H1 (cell line): ENCODE results near the gene BSX.

ENCODE experiments used
- CBX8 ChIP-seq: fragments of 300-800, 300-1000 bp; sonication (generic); IDR thresholded peaks from 2 replicates; pipeline ENCODE4 v1.7.1; 2016; ENCODE audit warnings: low read depth, low read length, borderline replicate concordance
- CEBPB ChIP-seq: IDR thresholded peaks from 2 replicates; pipeline ENCODE4 v1.6.1; 2012; ENCODE audit warnings: low read depth, low read length
- CREB1 ChIP-seq: IDR thresholded peaks from 2 replicates; pipeline ENCODE4 v1.6.1; 2012; ENCODE audit warnings: inconsistent platforms
- EZH2 ChIP-seq: fragments of 200-600 bp; sonication (generic); IDR thresholded peaks from 2 replicates; pipeline ENCODE4 v1.7.1; 2012; ENCODE audit warnings: low read depth, mild to moderate bottlenecking, moderate library complexity, low read length, inconsistent platforms; ENCODE audit not compliant: severe bottlenecking
- GABPA ChIP-seq: IDR thresholded peaks from 2 replicates; pipeline ENCODE4 v1.6.1; 2011; ENCODE audit warnings: mild to moderate bottlenecking, low read length, moderate library complexity, borderline replicate concordance; ENCODE audit not compliant: insufficient read depth
- PHF8 ChIP-seq: fragments of 200-600 bp; sonication (generic); conservative IDR thresholded peaks from 2 replicates; pipeline ENCODE4 v1.7.1; 2012; ENCODE audit warnings: low read depth, mild to moderate bottlenecking, inconsistent platforms, low read length, moderate library complexity
- POLR2A ChIP-seq, 2 experiments: IDR thresholded peaks; 1 replicate in 1 of 2; 2 replicates in 1 of 2; pipeline ENCODE4 v1.6.1; 2011; ENCODE audit warnings: low read depth in 2 of 2, low read length in 2 of 2, mild to moderate bottlenecking in 2 of 2; ENCODE audit errors: control extremely low read depth in 1 of 2
- POLR2AphosphoS5 ChIP-seq: IDR thresholded peaks from 2 replicates; pipeline ENCODE4 v1.6.1; 2011; ENCODE audit warnings: low read depth, low read length
- RAD21 ChIP-seq, 2 experiments: IDR thresholded peaks in 1 of 2; conservative IDR thresholded peaks in 1 of 2; 2 replicates each; pipeline ENCODE4 v1.6.1; 2011; ENCODE audit warnings: low read depth in 2 of 2, low read length in 2 of 2, improper control_type of control experiment in 1 of 2, inconsistent platforms in 1 of 2, mild to moderate bottlenecking in 1 of 2, moderate library complexity in 1 of 2
- TAF1 ChIP-seq: IDR thresholded peaks from 2 replicates; pipeline ENCODE4 v1.6.1; 2011; ENCODE audit warnings: mild to moderate bottlenecking, low read depth, low read length
- TF ChIP-seq, protein P1 (sequence below), 3 experiments: IDR thresholded peaks; 1 replicate in 2 of 3; 2 replicates in 1 of 3; pipeline versions ENCODE4 v1.5.1 to v1.6.1; 2011; ENCODE audit warnings: low read length in 3 of 3, mild to moderate bottlenecking in 3 of 3, inconsistent platforms in 2 of 3, low read depth in 1 of 3, moderate library complexity in 1 of 3; ENCODE audit not compliant: insufficient read depth in 1 of 3; ENCODE audit errors: control extremely low read depth in 1 of 3
- TF ChIP-seq, protein P2 (sequence below): IDR thresholded peaks from 2 replicates; pipeline ENCODE4 v1.6.1; 2011; ENCODE audit warnings: low read length, improper control_type of control experiment
- TF ChIP-seq, protein P3 (sequence below): IDR thresholded peaks from 2 replicates; pipeline ENCODE4 v1.6.1; 2012; ENCODE audit warnings: inconsistent platforms

GRCh38 chr11:122933416-122933815, 48.2 kb downstream of the BSX start:
- TF ChIP-seq CBX8 (no peak), TAF1 (no peak), GABPA (no peak), CEBPB (no peak), EZH2 (no peak), POLR2A (IDR thresholded peaks at IDR 0.05; ENCODE audit: control extremely low read depth in 1 of 2, low read depth in 2 of 2, low read length in 2 of 2) (no peak), POLR2AphosphoS5 (no peak), CREB1 (no peak), PHF8 (no peak), RAD21 (IDR thresholded peaks at IDR 0.05 in 1 of 2, conservative IDR thresholded peaks at IDR 0.05 in 1 of 2; ENCODE audit: low read depth in 2 of 2, low read length in 2 of 2) (no peak)
- TF ChIP-seq, protein P1, sequence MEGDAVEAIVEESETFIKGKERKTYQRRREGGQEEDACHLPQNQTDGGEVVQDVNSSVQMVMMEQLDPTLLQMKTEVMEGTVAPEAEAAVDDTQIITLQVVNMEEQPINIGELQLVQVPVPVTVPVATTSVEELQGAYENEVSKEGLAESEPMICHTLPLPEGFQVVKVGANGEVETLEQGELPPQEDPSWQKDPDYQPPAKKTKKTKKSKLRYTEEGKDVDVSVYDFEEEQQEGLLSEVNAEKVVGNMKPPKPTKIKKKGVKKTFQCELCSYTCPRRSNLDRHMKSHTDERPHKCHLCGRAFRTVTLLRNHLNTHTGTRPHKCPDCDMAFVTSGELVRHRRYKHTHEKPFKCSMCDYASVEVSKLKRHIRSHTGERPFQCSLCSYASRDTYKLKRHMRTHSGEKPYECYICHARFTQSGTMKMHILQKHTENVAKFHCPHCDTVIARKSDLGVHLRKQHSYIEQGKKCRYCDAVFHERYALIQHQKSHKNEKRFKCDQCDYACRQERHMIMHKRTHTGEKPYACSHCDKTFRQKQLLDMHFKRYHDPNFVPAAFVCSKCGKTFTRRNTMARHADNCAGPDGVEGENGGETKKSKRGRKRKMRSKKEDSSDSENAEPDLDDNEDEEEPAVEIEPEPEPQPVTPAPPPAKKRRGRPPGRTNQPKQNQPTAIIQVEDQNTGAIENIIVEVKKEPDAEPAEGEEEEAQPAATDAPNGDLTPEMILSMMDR (IDR thresholded peaks at IDR 0.05; ENCODE audit: control extremely low read depth in 1 of 3, insufficient read depth in 1 of 3, low read depth in 1 of 3, low read length in 3 of 3) = no peak
- TF ChIP-seq, protein P2, sequence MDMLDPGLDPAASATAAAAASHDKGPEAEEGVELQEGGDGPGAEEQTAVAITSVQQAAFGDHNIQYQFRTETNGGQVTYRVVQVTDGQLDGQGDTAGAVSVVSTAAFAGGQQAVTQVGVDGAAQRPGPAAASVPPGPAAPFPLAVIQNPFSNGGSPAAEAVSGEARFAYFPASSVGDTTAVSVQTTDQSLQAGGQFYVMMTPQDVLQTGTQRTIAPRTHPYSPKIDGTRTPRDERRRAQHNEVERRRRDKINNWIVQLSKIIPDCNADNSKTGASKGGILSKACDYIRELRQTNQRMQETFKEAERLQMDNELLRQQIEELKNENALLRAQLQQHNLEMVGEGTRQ = no peak
- TF ChIP-seq, protein P3, sequence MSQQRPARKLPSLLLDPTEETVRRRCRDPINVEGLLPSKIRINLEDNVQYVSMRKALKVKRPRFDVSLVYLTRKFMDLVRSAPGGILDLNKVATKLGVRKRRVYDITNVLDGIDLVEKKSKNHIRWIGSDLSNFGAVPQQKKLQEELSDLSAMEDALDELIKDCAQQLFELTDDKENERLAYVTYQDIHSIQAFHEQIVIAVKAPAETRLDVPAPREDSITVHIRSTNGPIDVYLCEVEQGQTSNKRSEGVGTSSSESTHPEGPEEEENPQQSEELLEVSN = no peak
